Left lobe of liver (tissue), 2 donors: Measurements from ENCODE around the gene NFATC3. TPM values are rescaled to one million over a fixed set of nuclear protein-coding genes. Genes with fewer than 3 reads are reported as not detected.

Source experiments
- ATAC-seq: fragments of 200-7000 bp; cut with Tn5 transposase; one replicate; pipeline ENCODE4 v1.9.1; 2020; ENCODE audit warnings: mild to moderate bottlenecking, moderate library complexity
- DNase-seq: peaks from one replicate; pipeline ENCODE4 v3.0.0-alpha.2; 2020; ENCODE audit warnings: low spot score
- total RNA-seq: library from RNA; stranded (reverse); gene quantifications from one replicate; pipeline ENCODE4 v1.2.1, GENCODE V29; 2021
- donor health status: DM: no; HTN: no; CAD: no; lungs with moderate emphysema.
- donor health status: DM: no; HTN: yes; CAD: no.

Gene NFATC3
- total RNA-seq, 1 donor from 2014 or later, result 27.6 TPM

DNA sequence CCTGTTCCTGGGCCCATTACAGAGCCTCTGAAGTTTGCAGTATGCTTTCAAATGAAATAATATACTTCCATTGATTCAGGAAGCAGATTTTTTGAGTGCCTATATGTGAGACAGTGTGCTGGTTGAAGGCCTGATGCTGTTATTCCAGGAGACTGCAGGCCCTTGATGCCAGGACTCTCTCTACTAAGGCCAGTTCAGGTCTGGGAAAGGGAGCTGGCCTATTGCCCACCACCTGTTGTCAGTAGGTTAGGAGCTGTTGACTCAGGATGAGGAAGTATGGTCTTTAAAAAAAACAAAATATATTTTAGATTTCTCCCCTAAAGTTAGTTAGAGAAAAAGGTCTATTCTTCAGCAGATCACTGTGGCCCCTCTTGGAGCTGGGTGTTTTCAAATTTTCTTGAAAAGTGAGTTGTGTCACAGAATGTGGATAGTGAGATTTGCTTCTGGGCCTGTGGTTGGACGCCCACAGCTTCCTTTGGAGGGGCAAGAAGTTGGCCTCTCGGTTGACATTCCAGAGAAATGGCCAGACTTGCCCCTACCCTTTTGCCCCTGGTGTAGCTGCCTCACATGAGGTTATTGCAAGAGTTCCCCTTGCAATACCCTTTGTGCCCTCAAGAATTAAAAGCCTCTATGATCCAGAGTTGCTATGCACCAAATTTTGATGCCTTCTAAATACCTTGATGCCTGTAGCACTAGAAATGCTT is 142.8 kb downstream of the NFATC3 start:
- DNase-seq (peak; percentile 66), ATAC-seq (peak; percentile 36)

- ATAC-seq (no peak), DNase-seq (peak; percentile 33)
These were observed 143.5 kb downstream of the NFATC3 start for GRCh38 chr16:68228652-68229051.

- peak; percentile 44 for ATAC-seq
- peak; percentile 54 for DNase-seq
These were observed 144.4 kb downstream of the NFATC3 start for GRCh38 chr16:68229431-68230175.

DNA sequence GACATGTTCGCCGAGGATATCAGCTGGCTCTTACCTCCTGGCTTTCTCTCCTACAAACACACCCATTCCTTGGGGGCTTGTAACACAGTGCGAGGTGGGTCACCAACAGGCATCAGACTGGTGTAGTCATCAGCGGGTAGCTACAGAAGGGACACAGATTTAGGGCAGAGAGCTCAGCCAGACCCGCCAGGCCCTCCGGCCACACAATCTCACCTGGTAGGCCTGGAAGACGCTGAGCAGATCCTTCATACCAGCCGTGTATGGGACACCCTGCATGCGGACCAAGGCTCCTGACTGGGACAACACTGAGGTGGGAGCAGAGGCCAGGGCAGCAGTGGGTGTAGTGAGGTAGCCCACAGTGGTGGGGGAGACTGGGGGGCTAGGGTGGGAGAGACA is 145.0 kb downstream of the NFATC3 start:
- DNase-seq, result no peak
- no peak for ATAC-seq

- ATAC-seq, result no peak
- no peak for DNase-seq
These were observed 145.8 kb downstream of the NFATC3 start for GRCh38 chr16:68230956-68231355.

DNA sequence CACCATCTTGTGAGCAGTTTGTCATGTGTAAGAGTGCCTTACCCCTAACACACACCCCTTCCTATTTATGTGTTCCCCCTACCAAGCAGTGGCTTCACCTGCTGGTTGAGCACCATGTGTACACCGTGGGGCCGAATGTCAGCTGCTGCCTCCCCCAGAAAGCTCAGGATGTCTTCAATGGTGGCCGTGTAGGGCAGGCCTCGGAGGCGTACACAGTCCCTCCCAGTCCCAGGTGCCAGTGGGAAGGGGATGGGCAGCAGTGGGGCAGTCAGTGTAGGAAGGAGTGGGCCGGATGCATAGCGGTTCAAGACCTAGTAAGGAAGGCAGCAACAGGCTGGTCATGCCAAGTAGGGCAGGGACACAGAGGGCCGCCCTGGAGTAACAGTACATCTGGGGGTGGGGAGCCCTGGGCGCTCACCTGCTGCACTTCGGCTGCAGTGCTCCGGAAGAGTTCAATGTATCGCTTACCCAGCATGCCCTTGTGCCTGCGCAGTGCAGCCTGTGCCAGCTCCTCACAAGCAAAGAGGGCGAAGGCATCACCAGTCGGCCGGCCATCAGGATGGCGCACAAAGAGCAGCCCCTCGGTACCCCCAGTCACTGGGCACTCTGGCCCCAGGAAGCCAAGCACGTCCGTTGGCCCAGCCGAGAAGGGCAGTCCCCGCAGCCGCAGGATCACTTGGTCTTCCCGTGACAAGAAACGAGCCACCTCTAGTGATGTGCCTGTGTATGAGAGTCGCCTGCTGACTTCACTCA is 146.4 kb downstream of the NFATC3 start:
- no peak for ATAC-seq
- DNase-seq, result no peak

DNA sequence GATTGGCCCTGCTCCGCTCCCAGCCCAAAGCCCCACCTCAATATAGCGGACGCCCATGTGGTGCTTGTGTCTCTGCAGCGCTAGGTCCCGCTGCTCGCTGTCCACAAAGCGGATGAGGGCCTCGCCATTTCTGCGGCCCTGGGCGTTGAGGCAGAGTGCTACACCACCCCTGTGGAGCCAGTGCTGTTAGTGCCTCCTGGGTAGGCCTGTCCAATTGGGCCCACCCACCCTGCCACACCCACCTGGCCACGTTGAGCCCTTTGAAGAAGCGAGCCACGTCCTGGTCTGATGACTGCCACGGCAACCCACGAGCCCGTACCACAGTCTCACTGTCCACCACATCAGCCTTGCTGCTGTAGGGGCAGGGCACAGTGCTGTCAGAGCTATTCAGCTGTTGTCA is 147.2 kb downstream of the NFATC3 start:
- ATAC-seq, result no peak
- no peak for DNase-seq

GRCh38 chr16:68233085-68233834 is 148.1 kb downstream of the NFATC3 start:
- DNase-seq, result no peak
- ATAC-seq, result no peak

DNA sequence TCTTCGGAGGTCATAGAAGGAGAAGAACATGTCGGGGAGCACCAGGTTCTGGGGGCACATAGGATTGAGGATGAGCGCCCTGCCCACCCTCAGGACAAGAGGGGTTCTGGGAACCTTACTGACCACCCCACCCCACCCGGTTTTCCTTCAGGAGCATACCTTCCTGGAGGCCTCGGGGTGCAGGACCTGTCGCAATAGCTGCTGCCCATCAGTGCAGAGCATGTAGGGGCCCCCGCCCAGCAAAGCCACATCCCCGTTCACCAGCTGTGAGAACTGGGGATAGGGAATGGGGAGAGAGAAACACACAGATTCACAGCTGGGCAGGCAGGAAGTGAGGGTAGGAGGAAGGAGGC is 148.6 kb downstream of the NFATC3 start:
- no peak for DNase-seq
- ATAC-seq, result no peak

DNA sequence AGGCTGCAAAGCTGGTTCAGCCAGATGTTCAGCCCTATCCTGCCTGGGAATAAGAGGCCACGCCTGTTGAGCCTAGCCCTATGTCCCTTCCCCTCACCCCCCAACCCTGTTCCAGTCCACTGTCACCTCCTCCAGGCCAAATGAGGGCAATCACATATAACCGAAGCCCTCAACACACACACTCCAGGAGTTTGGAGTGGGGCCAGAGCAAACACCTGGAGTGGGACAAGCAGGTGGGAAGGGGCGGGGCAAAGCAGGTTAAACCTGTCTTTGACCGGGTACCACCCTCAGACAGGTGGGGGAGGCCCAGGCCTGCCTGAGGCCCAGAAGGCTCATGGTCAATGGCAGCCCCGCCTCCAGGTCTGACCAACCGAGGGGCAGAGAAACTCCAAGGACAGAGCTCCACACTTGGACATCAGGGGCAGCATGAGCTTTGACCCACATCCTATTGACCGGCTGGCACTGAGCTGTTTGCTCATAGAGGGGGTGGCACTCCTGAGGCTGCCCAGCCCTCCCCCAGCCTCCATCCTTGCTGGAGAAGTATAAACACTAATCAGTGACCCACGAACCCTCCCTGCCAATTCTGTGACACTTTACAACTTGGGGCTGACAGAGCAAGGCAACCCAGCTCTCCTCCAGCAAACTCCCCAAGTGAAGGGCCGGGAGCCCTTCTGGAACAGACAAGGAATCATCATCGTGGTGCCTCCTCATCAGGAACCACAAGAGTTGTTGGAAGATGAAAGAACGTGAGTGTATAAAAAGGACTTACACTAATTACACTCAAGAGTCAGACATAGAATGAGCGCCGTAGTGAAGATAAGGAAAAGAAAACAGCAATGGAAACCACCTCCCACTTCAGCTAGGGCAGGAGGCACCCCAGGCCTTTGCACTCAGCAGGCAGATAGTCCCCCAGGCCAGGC is 149.3 kb downstream of the NFATC3 start:
- peak; percentile 48 for ATAC-seq
- DNase-seq, result peak; percentile 99

- DNase-seq, result no peak
- no peak for ATAC-seq
These were observed 150.1 kb downstream of the NFATC3 start for GRCh38 chr16:68235108-68235886.

- ATAC-seq (no peak), DNase-seq (no peak)
These were observed 150.6 kb downstream of the NFATC3 start, which contains the start of gene ESRP2 for GRCh38 chr16:68235887-68236136. Gene ESRP2, minus strand, starts transcription at chr16:68236127. Its CDS starts 82 bp downstream, at chr16:68236045.

DNA sequence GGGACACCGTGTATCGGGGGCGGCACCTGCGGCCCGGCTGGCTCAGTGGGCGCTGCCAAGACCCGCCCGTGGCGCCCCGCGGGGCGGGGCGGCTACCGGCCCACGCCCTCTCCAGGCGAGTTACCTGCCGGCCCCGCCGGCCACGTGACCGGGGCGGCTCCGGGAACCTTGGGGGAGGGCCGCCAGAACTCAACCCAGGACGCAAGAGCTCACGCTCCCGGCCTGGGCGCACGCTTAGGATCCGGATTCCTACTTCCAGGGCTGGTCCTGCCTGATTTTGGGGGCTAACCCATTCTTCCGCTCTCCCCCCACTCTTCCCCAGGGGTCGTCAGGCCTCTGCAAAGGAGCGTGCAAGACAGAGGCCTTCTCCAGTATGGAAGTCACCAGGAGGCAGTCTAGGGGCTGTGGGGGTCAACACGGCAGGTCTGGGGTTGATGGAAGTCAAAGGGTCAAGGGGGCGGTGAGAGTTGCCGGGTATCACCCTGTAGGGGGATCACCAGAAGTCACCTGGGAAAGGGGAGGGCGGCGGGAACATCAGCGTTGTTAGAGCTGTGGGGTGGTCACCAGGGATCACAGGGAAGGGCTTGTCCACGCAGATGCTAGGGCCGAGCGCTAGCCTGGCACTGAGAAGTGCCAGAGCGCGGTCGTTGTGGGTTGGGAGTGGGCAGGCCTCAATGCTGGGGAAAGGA is 151.1 kb downstream of the NFATC3 start:
- ATAC-seq (peak; percentile 56), DNase-seq (peak; percentile 97)

GRCh38 chr16:68236826-68237242 is 151.7 kb downstream of the NFATC3 start:
- ATAC-seq (no peak), DNase-seq (no peak)

GRCh38 chr16:68237243-68238028 is 152.3 kb downstream of the NFATC3 start:
- peak; percentile 99 for DNase-seq
- ATAC-seq, result peak; percentile 64

GRCh38 chr16:68238029-68238345 is 152.8 kb downstream of the NFATC3 start:
- DNase-seq (no peak), ATAC-seq (no peak)

- DNase-seq (no peak), ATAC-seq (no peak)
These were observed 156.9 kb downstream of the NFATC3 start for GRCh38 chr16:68242085-68242484.
